ENCODE data around the gene AGPS.

DNA sequence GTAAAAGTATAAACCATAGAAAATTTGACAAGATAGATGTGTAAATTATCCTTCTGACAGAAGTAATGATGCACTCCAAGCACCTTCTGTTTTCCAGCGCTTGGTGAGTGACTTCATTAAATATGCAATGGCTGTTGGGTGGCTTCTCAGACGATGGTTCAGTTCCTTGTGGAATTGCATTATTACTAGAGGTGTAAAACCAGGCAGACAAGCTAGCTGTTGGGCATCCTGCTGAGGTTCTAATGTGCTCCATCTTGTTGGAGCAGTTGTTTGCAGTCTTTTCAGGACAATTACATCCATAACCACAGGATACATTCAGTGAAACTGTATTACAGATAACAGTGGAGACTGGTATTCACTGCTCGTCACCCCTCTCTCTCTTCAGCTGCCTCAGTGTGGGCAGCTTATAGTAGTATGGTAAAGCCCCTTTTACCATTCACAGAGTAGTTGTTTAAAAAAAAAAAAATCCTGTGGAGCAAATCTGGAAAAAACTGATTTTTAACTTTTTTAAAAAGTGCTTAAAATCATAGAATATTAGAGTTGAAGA, 143.5 kb downstream of the AGPS start:
- TF ChIP-seq, protein P1, sequence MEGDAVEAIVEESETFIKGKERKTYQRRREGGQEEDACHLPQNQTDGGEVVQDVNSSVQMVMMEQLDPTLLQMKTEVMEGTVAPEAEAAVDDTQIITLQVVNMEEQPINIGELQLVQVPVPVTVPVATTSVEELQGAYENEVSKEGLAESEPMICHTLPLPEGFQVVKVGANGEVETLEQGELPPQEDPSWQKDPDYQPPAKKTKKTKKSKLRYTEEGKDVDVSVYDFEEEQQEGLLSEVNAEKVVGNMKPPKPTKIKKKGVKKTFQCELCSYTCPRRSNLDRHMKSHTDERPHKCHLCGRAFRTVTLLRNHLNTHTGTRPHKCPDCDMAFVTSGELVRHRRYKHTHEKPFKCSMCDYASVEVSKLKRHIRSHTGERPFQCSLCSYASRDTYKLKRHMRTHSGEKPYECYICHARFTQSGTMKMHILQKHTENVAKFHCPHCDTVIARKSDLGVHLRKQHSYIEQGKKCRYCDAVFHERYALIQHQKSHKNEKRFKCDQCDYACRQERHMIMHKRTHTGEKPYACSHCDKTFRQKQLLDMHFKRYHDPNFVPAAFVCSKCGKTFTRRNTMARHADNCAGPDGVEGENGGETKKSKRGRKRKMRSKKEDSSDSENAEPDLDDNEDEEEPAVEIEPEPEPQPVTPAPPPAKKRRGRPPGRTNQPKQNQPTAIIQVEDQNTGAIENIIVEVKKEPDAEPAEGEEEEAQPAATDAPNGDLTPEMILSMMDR (IDR thresholded peaks at IDR 0.05): no peak
- TF ChIP-seq POLR2AphosphoS5 (IDR thresholded peaks at IDR 0.05) (no peak), EP300 (IDR thresholded peaks at IDR 0.05) (no peak)

All from gastroesophageal sphincter (tissue), 3 donors.